ENCODE data around the gene DGKG.

- TF ChIP-seq CTCF (optimal IDR thresholded peaks at IDR 0.05 in 1 of 3, IDR thresholded peaks at IDR 0.05 in 1 of 3, conservative IDR thresholded peaks at IDR 0.05 in 1 of 3; ENCODE audit: extremely low read depth in 1 of 3, insufficient read depth in 2 of 3, low read length in 3 of 3) = no peak
- no peak for TF ChIP-seq EZH2 (IDR thresholded peaks at IDR 0.05; ENCODE audit: low read length)
Observed at GRCh38 chr3:186258968-186259367, 103.1 kb downstream of the DGKG start.

Data from keratinocyte (primary cell).